Measurements from ENCODE around the gene SERPINA9. TPM values are rescaled to one million over a fixed set of nuclear protein-coding genes. Genes with fewer than 3 reads are reported as not detected.

SERPINA9 gene
- total and polyA plus RNA-seq, 2 experiments from 2014 or later = 0.31 TPM; not detected in 1

- TF ChIP-seq EZH2 (IDR thresholded peaks at IDR 0.05; ENCODE audit: insufficient read depth, poor library complexity, severe bottlenecking) (no peak), EZH2phosphoT487 (IDR thresholded peaks at IDR 0.05; ENCODE audit: insufficient read depth, low read depth) (no peak)
- 16 to 27% methylated on average over 5 of the region's 5 CpGs for WGBS, 2 experiments (ENCODE audit: low coverage in 1 of 2, low lambda C conversion rate in 2 of 2, missing lambda C conversion rate in 2 of 2)
- H3K9me2 ChIP-seq (ENCODE audit: insufficient read depth) = no peaks in the 10 kb centered on the region
These were observed 45.5 kb upstream of the SERPINA9 start for GRCh38 chr14:94521375-94522114.

GRCh38 chr14:94517641-94518257, 41.8 kb upstream of the SERPINA9 start:
- Histone ChIP-seq H3K4me1 (ENCODE audit: insufficient read depth) (no peaks in the 10 kb centered on the region), H2AFZ (no peak overlapping the region), H3K4me2 (ENCODE audit: unreplicated experiment) (no peak overlapping the region), H3K27me3 (replicated peaks; ENCODE audit: insufficient read depth) (peaks cover 15% of the 10 kb centered on the region; the same call in 1 of the 2 replicates), H4K20me1 (ENCODE audit: insufficient read depth) (no peaks in the 10 kb centered on the region), H3K9me3 (ENCODE audit: low read depth) (no peaks in the 10 kb centered on the region), H3K4me3 (no peak overlapping the region), H3K9ac (no peak overlapping the region), H3K27ac (no peak overlapping the region), H3K79me2 (ENCODE audit: insufficient read depth) (no peaks in the 10 kb centered on the region), H3F3A (ENCODE audit: insufficient read depth) (no peaks in the 10 kb centered on the region), H3K36me3 (ENCODE audit: low read depth) (no peaks in the 10 kb centered on the region), H3K9me2 (ENCODE audit: insufficient read depth) (no peaks in the 10 kb centered on the region)
- no peak for TF ChIP-seq EZH2phosphoT487 (IDR thresholded peaks at IDR 0.05; ENCODE audit: insufficient read depth, low read depth)
- no peak for TF ChIP-seq EZH2 (IDR thresholded peaks at IDR 0.05; ENCODE audit: insufficient read depth, poor library complexity, severe bottlenecking)
- WGBS, 2 experiments (ENCODE audit: low coverage in 1 of 2, low lambda C conversion rate in 2 of 2, missing lambda C conversion rate in 2 of 2) = 2 to 4% methylated on average over 7 of the region's 7 CpGs
- DNase-seq = no peak
- in situ Hi-C loops (cut with MboI) = no loop called here

More at GRCh38 chr14:94521375-94522114, 45.5 kb upstream of the SERPINA9 start:
- Histone ChIP-seq H2AFZ (no peak overlapping the region), H3F3A (ENCODE audit: insufficient read depth) (no peaks in the 10 kb centered on the region), H3K27me3 (replicated peaks; ENCODE audit: insufficient read depth) (peaks cover 15% of the 10 kb centered on the region; the same call in 1 of the 2 replicates), H4K20me1 (ENCODE audit: insufficient read depth) (no peaks in the 10 kb centered on the region), H3K79me2 (ENCODE audit: insufficient read depth) (no peaks in the 10 kb centered on the region), H3K36me3 (ENCODE audit: low read depth) (no peaks in the 10 kb centered on the region), H3K27ac (no peak overlapping the region), H3K4me1 (ENCODE audit: insufficient read depth) (no peaks in the 10 kb centered on the region), H3K4me2 (ENCODE audit: unreplicated experiment) (no peak overlapping the region), H3K9ac (no peak overlapping the region), H3K4me3 (no peak overlapping the region), H3K9me3 (ENCODE audit: low read depth) (no peaks in the 10 kb centered on the region)
- in situ Hi-C loops (cut with MboI) = no loop called here
- DNase-seq = no peak

- no peak overlapping the region for H3K4me2 ChIP-seq (ENCODE audit: unreplicated experiment)
- DNase-seq = peak; percentile 14
- no peaks in the 10 kb centered on the region for H3K79me2 ChIP-seq (ENCODE audit: insufficient read depth)
- TF ChIP-seq EZH2 (IDR thresholded peaks at IDR 0.05; ENCODE audit: insufficient read depth, poor library complexity, severe bottlenecking) = no peak
- no peak for TF ChIP-seq EZH2phosphoT487 (IDR thresholded peaks at IDR 0.05; ENCODE audit: insufficient read depth, low read depth)
- no peak overlapping the region for H3K9ac ChIP-seq
- no peaks in the 10 kb centered on the region for H3K9me2 ChIP-seq (ENCODE audit: insufficient read depth)
- H3K36me3 ChIP-seq (ENCODE audit: low read depth) = no peaks in the 10 kb centered on the region
- in situ Hi-C loops (cut with MboI) = no loop called here
- no peaks in the 10 kb centered on the region for H3F3A ChIP-seq (ENCODE audit: insufficient read depth)
- no peaks in the 10 kb centered on the region for H3K9me3 ChIP-seq (ENCODE audit: low read depth)
- H2AFZ ChIP-seq = no peak overlapping the region
- no peak overlapping the region for H3K27ac ChIP-seq
- H4K20me1 ChIP-seq (ENCODE audit: insufficient read depth) = no peaks in the 10 kb centered on the region
- H3K4me3 ChIP-seq = no peak overlapping the region
- H3K4me1 ChIP-seq (ENCODE audit: insufficient read depth) = no peaks in the 10 kb centered on the region
- 24 to 27% methylated on average over 10 of the region's 10 CpGs for WGBS, 2 experiments (ENCODE audit: low coverage in 1 of 2, low lambda C conversion rate in 2 of 2, missing lambda C conversion rate in 2 of 2)
- peaks cover 17% of the 10 kb centered on the region; the same call in 1 of the 2 replicates for H3K27me3 ChIP-seq (replicated peaks; ENCODE audit: insufficient read depth)
These were observed 41.2 kb upstream of the SERPINA9 start for GRCh38 chr14:94517248-94517640.

- H3F3A ChIP-seq (ENCODE audit: insufficient read depth) = no peaks in the 10 kb centered on the region
- H3K4me1 ChIP-seq (ENCODE audit: insufficient read depth) = no peaks in the 10 kb centered on the region
- H2AFZ ChIP-seq = no peak overlapping the region
- no peak overlapping the region for H3K9ac ChIP-seq
- no peak overlapping the region for H3K27ac ChIP-seq
- in situ Hi-C loops (cut with MboI) = no loop called here
- WGBS, 2 experiments (ENCODE audit: low coverage in 1 of 2, low lambda C conversion rate in 2 of 2, missing lambda C conversion rate in 2 of 2) = 43 to 47% methylated on average over 6 of the region's 6 CpGs
- H3K27me3 ChIP-seq (replicated peaks; ENCODE audit: insufficient read depth) = peaks cover 17% of the 10 kb centered on the region; the same call in 1 of the 2 replicates
- TF ChIP-seq EZH2 (IDR thresholded peaks at IDR 0.05; ENCODE audit: insufficient read depth, poor library complexity, severe bottlenecking) (no peak), EZH2phosphoT487 (IDR thresholded peaks at IDR 0.05; ENCODE audit: insufficient read depth, low read depth) (no peak)
- H3K4me3 ChIP-seq = no peak overlapping the region
- H3K9me3 ChIP-seq (ENCODE audit: low read depth) = no peaks in the 10 kb centered on the region
- H3K36me3 ChIP-seq (ENCODE audit: low read depth) = no peaks in the 10 kb centered on the region
- no peaks in the 10 kb centered on the region for H3K9me2 ChIP-seq (ENCODE audit: insufficient read depth)
- H3K79me2 ChIP-seq (ENCODE audit: insufficient read depth) = no peaks in the 10 kb centered on the region
- no peak for DNase-seq
- no peaks in the 10 kb centered on the region for H4K20me1 ChIP-seq (ENCODE audit: insufficient read depth)
- H3K4me2 ChIP-seq (ENCODE audit: unreplicated experiment) = no peak overlapping the region
These were observed 39.9 kb upstream of the SERPINA9 start for GRCh38 chr14:94515856-94516255.

Measured in GM23248 (cell line).